Calu3 (cell line): ENCODE measurements around the gene CCDC183. TPM values are rescaled to one million over a fixed set of nuclear protein-coding genes. Genes with fewer than 3 reads are reported as not detected.
"Not testable (repeated sequence)": the region's sequence is repeated elsewhere in the genome, so short reads cannot be mapped to it uniquely, and the experiment has no call there.

Experiments used
- BruUV-seq: library from RNA; stranded (reverse); fragments of 400-500 nt; replicated peaks from 2 replicates; lab custom pipeline; 2021; lab: Mats Ljungman, UMichigan
- CTCF ChIA-PET: fragments of 300-600 bp; sonication (Branson Sonifier 250); formaldehyde crosslinking; loops from one replicate; lab custom pipeline; 2022; ENCODE audit warnings: antibody characterized with exemption; lab: Charles Lee
- DNase-seq: peaks from one replicate; pipeline ENCODE4 v3.0.0; 2022
- H3K27ac Mint-ChIP-seq: one replicate; pipeline ENCODE4 v1.8.0; 2022; ENCODE audit warnings: mixed read lengths; ENCODE audit not compliant: unreplicated experiment
- H3K27me3 Mint-ChIP-seq: one replicate; pipeline ENCODE4 v1.8.0; 2022; ENCODE audit warnings: mixed read lengths; ENCODE audit not compliant: unreplicated experiment
- H3K36me3 Mint-ChIP-seq: one replicate; pipeline ENCODE4 v1.8.0; 2022; ENCODE audit warnings: mild to moderate bottlenecking, moderate library complexity, mixed read lengths; ENCODE audit not compliant: insufficient read depth, unreplicated experiment
- H3K4me1 Mint-ChIP-seq: one replicate; pipeline ENCODE4 v1.8.0; 2022; ENCODE audit warnings: mild to moderate bottlenecking, low read depth, mixed read lengths; ENCODE audit not compliant: unreplicated experiment
- H3K4me3 Mint-ChIP-seq: one replicate; pipeline ENCODE4 v1.8.0; 2022; ENCODE audit warnings: mild to moderate bottlenecking, low read depth, moderate library complexity, mixed read lengths; ENCODE audit not compliant: unreplicated experiment
- H3K9me3 Mint-ChIP-seq: one replicate; pipeline ENCODE4 v1.8.0; 2022; ENCODE audit warnings: low read depth, mixed read lengths; ENCODE audit not compliant: unreplicated experiment
- CTCF ChIP-seq: fragments of 200-600 bp; IDR thresholded peaks from one replicate; pipeline ENCODE4 v1.8.0; 2022; ENCODE audit warnings: antibody characterized with exemption; ENCODE audit not compliant: unreplicated experiment
- intact Hi-C: fragments of 100-400 bp; cut with micrococcal nuclease; formaldehyde crosslinking; loops from one replicate; pipeline ENCODE4 v1.10.0; 2022; ENCODE audit not compliant: unreplicated experiment
- total RNA-seq: library from RNA; stranded (reverse); gene quantifications from 2 replicates; pipeline ENCODE4 v1.2.3, GENCODE V29; 2022

CCDC183 gene
- total RNA-seq, 1 experiment from 2014 or later: 0.38 TPM

GRCh38 chr9:136753371-136754058 is 42.6 kb upstream of the CCDC183 start:
- Mint-ChIP-seq H3K27me3 (peaks cover 46% of the 10 kb centered on the region), H3K36me3 (no peaks in the 10 kb centered on the region), H3K4me3 (no peak overlapping the region), H3K9me3 (peaks cover 4% of the 10 kb centered on the region), H3K4me1 (no peaks in the 10 kb centered on the region), H3K27ac (no peak overlapping the region)
- no TSS peak for BruUV-seq
- CTCF ChIA-PET: no interaction called here
- DNase-seq: no peak
- TF ChIP-seq CTCF: no peak
- intact Hi-C loops: no loop called here

- no peak for DNase-seq
- Mint-ChIP-seq H3K27ac (no peak overlapping the region), H3K4me3 (no peak overlapping the region), H3K9me3 (peaks cover 4% of the 10 kb centered on the region), H3K27me3 (peaks cover 40% of the 10 kb centered on the region), H3K36me3 (no peaks in the 10 kb centered on the region), H3K4me1 (no peaks in the 10 kb centered on the region)
- no TSS peak for BruUV-seq
- no peak for TF ChIP-seq CTCF
- CTCF ChIA-PET: no interaction called here
- intact Hi-C loops: no loop called here
These were observed 42.0 kb upstream of the CCDC183 start for GRCh38 chr9:136754059-136754572.

- no TSS peak for BruUV-seq
- CTCF ChIA-PET: no interaction called here
- no peak for DNase-seq
- Mint-ChIP-seq H3K36me3 (no peaks in the 10 kb centered on the region), H3K4me3 (no peak overlapping the region), H3K9me3 (peaks cover 4% of the 10 kb centered on the region), H3K4me1 (no peaks in the 10 kb centered on the region), H3K27me3 (peaks cover 39% of the 10 kb centered on the region), H3K27ac (no peak overlapping the region)
- no peak for TF ChIP-seq CTCF
- intact Hi-C loops: no loop called here
These were observed 41.4 kb upstream of the CCDC183 start for GRCh38 chr9:136754626-136755301.

GRCh38 chr9:136755302-136756133 is 40.6 kb upstream of the CCDC183 start:
- BruUV-seq, H3K36me3 Mint-ChIP-seq, intact Hi-C loops, H3K9me3 Mint-ChIP-seq, H3K4me3 Mint-ChIP-seq, CTCF ChIA-PET, H3K27ac Mint-ChIP-seq, H3K4me1 Mint-ChIP-seq, DNase-seq: not testable (repeated sequence)
- H3K27me3 Mint-ChIP-seq: peaks cover 39% of the 10 kb centered on the region
